ENCODE data around the gene PLXNA4. TPM values are rescaled to one million over a fixed set of nuclear protein-coding genes. Genes with fewer than 3 reads are reported as not detected.

PLXNA4 gene
- total RNA-seq, 1 donor from 2014 or later, result 5.2 TPM

- no peaks in the 10 kb centered on the region for H3K4me1 Mint-ChIP-seq
- no peak for TF ChIP-seq CTCF (IDR thresholded peaks at IDR 0.05; ENCODE audit: unreplicated experiment)
- H3K27ac Mint-ChIP-seq, result no peak overlapping the region
- DNase-seq (ENCODE audit: low spot score in 2 of 2, unreplicated experiment in 2 of 2), result no peak
- no peaks in the 10 kb centered on the region for H3K36me3 Mint-ChIP-seq
- no peaks in the 10 kb centered on the region for H3K9me3 Mint-ChIP-seq
- peaks cover 58% of the 10 kb centered on the region for H3K27me3 Mint-ChIP-seq (ENCODE audit: low read depth)
- H3K4me3 Mint-ChIP-seq, result no peak overlapping the region
These were observed 214.2 kb downstream of the PLXNA4 start for GRCh38 chr7:132362059-132362458.

GRCh38 chr7:132361146-132361545 is 215.1 kb downstream of the PLXNA4 start:
- H3K9me3 Mint-ChIP-seq, result no peaks in the 10 kb centered on the region
- H3K4me1 Mint-ChIP-seq, result no peaks in the 10 kb centered on the region
- no peaks in the 10 kb centered on the region for H3K36me3 Mint-ChIP-seq

GRCh38 chr7:132359743-132360142 is 216.5 kb downstream of the PLXNA4 start:
- no peak for DNase-seq (ENCODE audit: low spot score in 2 of 2, unreplicated experiment in 2 of 2)
- Mint-ChIP-seq H3K9me3 (no peaks in the 10 kb centered on the region), H3K4me3 (no peak overlapping the region), H3K36me3 (no peaks in the 10 kb centered on the region), H3K4me1 (no peaks in the 10 kb centered on the region), H3K27me3 (ENCODE audit: low read depth) (peaks cover 63% of the 10 kb centered on the region), H3K27ac (no peak overlapping the region)
- no peak for TF ChIP-seq CTCF (IDR thresholded peaks at IDR 0.05; ENCODE audit: unreplicated experiment)

More at GRCh38 chr7:132361146-132361545, 215.1 kb downstream of the PLXNA4 start:
- H3K4me3 Mint-ChIP-seq, result no peak overlapping the region
- H3K27me3 Mint-ChIP-seq (ENCODE audit: low read depth), result peaks cover 63% of the 10 kb centered on the region
- TF ChIP-seq CTCF (IDR thresholded peaks at IDR 0.05; ENCODE audit: unreplicated experiment), result no peak
- no peak for DNase-seq (ENCODE audit: low spot score in 2 of 2, unreplicated experiment in 2 of 2)
- no peak overlapping the region for H3K27ac Mint-ChIP-seq

- no peak for DNase-seq (ENCODE audit: low spot score in 2 of 2, unreplicated experiment in 2 of 2)
- no peaks in the 10 kb centered on the region for H3K36me3 Mint-ChIP-seq
- no peak for TF ChIP-seq CTCF (IDR thresholded peaks at IDR 0.05; ENCODE audit: unreplicated experiment)
These were observed 221.2 kb downstream of the PLXNA4 start for GRCh38 chr7:132355048-132355447.

GRCh38 chr7:132354527-132354926 is 221.7 kb downstream of the PLXNA4 start:
- H3K36me3 Mint-ChIP-seq, result no peaks in the 10 kb centered on the region
- peaks cover 59% of the 10 kb centered on the region for H3K27me3 Mint-ChIP-seq (ENCODE audit: low read depth)
- DNase-seq (ENCODE audit: low spot score in 2 of 2, unreplicated experiment in 2 of 2), result no peak
- TF ChIP-seq CTCF (IDR thresholded peaks at IDR 0.05; ENCODE audit: unreplicated experiment), result no peak
- peaks cover 3% of the 10 kb centered on the region for H3K9me3 Mint-ChIP-seq
- peaks cover 7% of the 10 kb centered on the region for H3K4me1 Mint-ChIP-seq
- no peak overlapping the region for H3K4me3 Mint-ChIP-seq
- no peak overlapping the region for H3K27ac Mint-ChIP-seq

More at GRCh38 chr7:132355048-132355447, 221.2 kb downstream of the PLXNA4 start:
- H3K27ac Mint-ChIP-seq, result no peak overlapping the region
- H3K27me3 Mint-ChIP-seq (ENCODE audit: low read depth), result peaks cover 62% of the 10 kb centered on the region
- peaks cover 7% of the 10 kb centered on the region for H3K4me1 Mint-ChIP-seq
- peaks cover 3% of the 10 kb centered on the region for H3K9me3 Mint-ChIP-seq
- H3K4me3 Mint-ChIP-seq, result no peak overlapping the region

GRCh38 chr7:132353936-132354335 is 222.3 kb downstream of the PLXNA4 start:
- no peak for DNase-seq (ENCODE audit: low spot score in 2 of 2, unreplicated experiment in 2 of 2)

More at GRCh38 chr7:132353936-132354335, 222.3 kb downstream of the PLXNA4 start:
- peaks cover 7% of the 10 kb centered on the region for H3K4me1 Mint-ChIP-seq
- H3K36me3 Mint-ChIP-seq, result no peaks in the 10 kb centered on the region
- TF ChIP-seq CTCF (IDR thresholded peaks at IDR 0.05; ENCODE audit: unreplicated experiment), result no peak
- H3K9me3 Mint-ChIP-seq, result peaks cover 3% of the 10 kb centered on the region
- H3K27me3 Mint-ChIP-seq (ENCODE audit: low read depth), result peaks cover 59% of the 10 kb centered on the region
- H3K27ac Mint-ChIP-seq, result no peak overlapping the region
- no peak overlapping the region for H3K4me3 Mint-ChIP-seq
